Glomerular visceral epithelial cell (primary cell): ENCODE data around the gene ST3GAL2.
"Not testable (repeated sequence)": the region's sequence is repeated elsewhere in the genome, so short reads cannot be mapped to it uniquely, and the experiment has no call there.

Source experiments
- DNase-seq: peaks from one replicate; pipeline ENCODE4 v3.0.0-alpha.2; 2016; ENCODE audit errors: extremely low spot score

ST3GAL2 gene

DNA sequence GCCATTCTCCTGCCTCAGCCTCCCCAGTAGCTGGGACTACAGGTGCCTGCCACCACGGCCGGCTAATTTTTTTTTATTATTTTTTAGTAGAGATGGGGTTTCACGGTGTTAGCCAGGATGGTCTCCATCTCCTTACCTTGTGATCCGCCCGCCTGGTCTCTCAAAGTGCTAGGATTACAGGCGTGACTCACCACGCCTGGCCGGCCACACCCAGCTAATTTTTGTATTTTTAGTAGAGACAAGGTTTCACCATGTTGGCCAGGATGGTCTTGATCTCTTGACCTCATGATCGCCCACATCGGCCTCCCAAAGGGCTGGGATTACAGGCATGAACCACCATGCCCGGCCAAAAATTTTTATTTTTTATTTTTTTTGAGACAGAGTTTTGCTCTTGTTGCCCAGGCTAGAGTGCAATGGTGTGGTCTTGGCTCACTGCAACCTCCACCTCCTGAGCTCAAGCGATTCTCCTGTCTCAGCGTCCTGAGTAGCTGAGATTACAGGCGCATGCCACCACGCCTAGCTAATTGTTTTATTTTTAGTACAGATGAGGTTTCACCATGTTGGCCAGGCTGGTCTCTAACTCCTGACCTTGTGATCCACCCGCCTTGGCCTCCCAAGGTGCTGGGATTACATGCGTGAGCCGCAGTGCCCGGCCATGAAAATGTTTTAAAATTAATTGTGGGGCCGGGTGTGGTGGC lies 52.5 kb downstream of the ST3GAL2 start:
- DNase-seq: not testable (repeated sequence)

DNA sequence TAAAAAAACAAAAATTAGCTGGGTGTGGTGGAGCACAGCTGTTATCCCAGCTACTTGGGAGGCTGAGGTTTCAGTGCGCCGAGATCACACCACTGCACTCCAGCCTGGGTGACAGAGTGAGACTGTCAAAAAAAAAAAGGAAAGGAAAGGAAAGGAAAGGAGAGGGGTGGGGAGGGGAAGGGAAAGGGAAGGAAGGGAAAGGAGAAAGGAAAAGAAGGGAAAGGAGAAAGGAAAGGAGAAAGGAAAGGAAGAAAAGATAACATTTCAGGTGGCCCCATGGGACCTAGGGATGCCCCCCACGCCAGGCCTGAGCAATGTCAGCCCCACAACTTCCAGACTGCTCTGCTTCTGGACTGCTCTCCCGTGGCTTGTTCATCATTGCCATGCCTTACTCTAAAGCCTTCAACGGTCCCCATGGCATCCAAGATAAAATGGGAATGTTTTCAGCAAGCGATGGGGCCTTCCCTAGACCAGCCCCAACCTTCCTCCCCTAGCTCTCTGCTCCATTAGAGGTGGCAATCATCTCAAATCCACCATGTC lies 55.4 kb downstream of the ST3GAL2 start:
- no peak for DNase-seq

DNA sequence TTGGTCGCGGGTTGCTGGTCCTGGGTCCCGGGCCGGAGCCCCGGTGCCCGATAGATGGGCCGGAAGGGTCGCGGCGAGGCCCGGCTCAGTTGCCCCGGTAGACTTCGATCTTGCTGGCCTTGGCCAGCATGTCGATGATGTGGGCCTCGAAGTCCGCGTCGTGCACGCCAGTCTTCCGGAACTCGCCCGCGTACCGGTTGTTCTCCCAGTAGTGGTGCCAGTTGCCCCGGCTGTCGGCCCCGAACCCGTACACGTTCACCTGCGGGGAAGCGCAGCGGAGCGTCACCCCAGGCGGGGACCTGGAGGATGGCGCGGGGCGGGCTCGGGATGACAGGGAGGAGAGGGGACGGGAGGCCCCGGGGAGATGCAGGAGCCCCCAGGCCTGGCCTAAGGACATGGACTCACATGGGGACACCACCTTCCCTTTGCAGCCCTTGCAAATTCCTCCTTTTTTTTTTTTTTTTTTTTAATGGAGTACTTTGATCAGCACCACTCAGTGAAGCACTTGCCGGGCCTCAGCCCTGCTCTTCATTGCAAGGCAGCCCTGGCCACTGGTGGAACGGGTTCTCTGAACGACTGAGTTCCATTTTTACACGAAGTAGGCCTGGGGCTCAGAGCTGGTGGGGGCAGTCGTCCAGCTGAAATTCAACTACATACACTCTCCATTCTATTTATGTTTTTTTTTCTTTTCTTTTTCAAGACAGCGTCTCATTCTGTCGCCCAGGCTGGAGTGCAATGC lies 57.1 kb downstream of the ST3GAL2 start:
- no peak for DNase-seq

DNA sequence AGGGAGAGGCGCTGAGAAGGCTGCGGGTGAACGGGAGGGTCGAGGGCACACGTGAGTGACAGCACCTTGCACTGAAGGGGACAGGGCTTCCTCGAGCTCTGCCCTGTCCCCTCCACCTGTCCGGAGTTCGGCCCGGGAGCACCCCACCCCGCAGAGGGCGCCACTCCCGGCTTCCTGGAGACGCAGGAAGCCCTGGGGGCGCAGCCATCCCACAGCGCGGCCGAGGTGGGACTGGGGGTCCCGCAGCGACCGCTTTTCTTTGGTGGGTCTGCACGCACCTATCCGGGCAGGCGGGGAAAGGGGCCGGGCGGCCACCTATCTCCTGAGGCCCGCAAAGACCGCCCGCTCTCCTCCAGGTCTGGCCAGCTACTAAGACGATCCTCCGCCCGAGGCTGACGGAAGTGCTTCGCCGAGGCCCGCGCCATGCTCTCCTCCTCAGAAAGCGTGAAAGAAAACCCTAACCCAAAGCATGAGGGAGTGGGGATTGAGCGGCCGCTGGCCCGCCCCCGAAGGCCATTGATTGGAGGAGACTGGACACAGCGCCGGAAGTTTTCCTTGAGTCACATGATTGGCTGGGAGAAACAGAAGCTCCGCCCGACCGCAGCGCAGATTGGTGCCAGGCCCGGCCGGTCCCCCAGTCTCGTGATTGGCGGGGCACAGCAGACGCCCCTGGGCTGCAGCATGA lies 57.8 kb downstream of the ST3GAL2 start:
- DNase-seq: peak; percentile 96

DNA sequence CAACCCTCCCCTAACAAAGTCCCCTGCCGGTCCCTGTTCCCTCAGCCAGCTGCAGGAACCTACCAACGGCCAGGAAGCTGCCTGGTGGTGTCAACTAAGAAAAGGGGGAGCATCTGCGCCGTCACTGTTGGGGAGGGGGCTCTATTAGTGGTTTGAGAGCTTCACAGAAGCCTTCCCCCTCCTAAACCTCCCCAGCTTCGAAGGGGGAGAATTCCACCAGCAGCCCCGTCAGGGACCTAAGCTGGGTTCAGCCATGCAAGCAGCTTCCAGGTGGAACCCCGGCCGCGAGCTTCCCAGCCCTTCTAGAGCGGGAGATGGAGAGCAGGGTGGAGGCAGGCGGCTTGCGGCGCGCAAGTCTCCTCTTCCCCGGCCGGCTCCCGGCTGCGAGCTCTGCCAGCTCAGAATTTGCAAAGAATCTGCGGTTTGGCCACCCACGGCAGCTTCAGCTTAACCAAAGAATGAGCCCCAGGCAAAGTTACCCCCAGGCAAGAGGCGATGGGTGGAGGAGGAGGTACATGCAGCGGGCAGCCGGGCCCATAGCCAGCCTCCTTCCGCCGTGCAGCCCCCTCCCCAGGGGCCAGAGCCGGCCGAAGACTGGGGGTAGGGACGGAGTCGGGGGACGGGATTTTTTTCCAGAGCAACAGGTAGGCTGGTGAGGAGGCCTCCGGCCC lies 58.5 kb downstream of the ST3GAL2 start:
- peak; percentile 86 for DNase-seq

GRCh38 chr16:70378869-70379493 lies 59.9 kb downstream of the ST3GAL2 start:
- no peak for DNase-seq

- no peak for DNase-seq
These were observed 61.1 kb downstream of the ST3GAL2 start for GRCh38 chr16:70377782-70378181.

GRCh38 chr16:70375636-70376611 lies 63.0 kb downstream of the ST3GAL2 start:
- no peak for DNase-seq

GRCh38 chr16:70374213-70374612 lies 64.7 kb downstream of the ST3GAL2 start:
- DNase-seq: no peak

- DNase-seq: no peak
These were observed 65.8 kb downstream of the ST3GAL2 start for GRCh38 chr16:70372921-70373728.

DNA sequence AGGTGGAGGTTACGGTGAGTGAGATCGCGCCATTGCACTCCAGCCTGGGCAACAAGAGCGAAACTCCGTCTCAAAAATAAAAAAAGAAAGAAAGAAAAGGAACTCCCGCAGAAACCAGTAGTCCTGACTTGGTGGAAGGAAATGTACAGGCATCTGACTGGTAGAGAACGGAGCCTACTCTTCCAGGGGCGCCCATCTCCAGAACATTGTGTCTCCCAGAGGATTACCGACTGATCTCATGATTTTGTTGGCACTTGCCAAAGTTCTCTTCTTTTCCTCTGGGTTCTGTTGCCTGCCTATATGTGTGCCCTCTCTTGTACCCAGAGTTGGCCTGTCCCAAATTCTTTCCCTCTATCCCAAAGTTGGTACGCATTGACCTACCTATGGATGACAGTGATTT lies 68.0 kb downstream of the ST3GAL2 start:
- DNase-seq: no peak

GRCh38 chr16:70370145-70370544 lies 68.8 kb downstream of the ST3GAL2 start:
- not testable (repeated sequence) for DNase-seq

DNA sequence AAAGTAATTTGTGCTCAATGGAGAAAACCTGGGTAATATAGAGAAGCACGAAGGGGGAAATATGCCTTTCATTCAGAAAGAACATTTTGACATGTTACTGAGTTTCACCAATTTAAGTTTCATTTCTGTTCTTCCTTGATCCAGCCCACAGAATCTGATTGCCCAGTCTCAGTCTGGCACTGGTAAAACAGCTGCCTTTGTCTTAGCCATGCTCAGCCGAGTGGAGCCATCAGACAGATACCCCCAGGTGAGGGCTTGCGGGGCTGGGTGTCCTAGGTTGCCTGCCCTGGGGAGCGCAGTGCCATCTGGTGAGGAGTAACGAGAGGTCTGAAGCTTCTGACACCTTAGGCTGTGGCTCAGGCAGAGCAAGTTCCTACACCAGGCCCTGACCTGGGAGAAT lies 74.5 kb downstream of the ST3GAL2 start:
- no peak for DNase-seq

DNA sequence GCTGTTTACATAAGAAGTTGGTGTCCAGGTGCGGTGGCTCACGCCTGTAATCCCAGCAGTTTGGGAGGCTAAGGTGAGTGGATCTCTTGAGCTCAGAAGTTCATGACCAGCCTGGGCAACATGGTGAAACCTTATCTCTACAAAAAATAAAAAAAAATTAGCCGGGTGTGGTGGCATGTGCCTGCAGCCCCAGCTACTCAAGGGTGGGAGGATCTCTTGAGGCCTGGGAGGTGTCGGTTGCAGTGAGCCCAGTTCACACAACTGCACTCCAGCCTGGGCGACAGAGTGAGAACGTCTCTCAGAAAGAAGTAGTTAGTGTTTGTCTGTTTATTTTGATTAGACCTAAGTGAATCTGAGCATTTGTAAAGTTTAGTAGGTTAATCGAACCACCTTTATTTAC lies 79.3 kb downstream of the ST3GAL2 start:
- no peak for DNase-seq

GRCh38 chr16:70349783-70350182 lies 89.1 kb downstream of the ST3GAL2 start:
- DNase-seq: no peak

DNA sequence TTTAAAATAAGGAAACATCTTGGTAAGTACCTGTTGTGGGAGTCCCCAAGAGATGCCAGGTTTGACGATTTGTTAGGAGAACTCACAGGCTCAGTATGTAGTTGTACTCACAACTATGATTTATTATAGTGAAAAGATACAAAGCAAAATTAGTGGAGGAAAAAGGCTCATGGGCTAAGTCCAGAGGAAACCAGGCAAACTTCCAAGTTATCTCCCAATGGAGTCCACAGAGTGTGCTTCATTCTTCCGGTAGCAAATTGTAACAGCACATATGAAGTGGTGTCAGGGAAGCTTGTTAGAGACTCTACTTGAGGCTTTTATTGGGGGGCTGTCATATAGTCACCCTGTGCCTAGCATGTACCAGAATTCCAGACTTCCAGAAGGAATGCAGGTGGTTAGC lies 89.9 kb downstream of the ST3GAL2 start:
- no peak for DNase-seq

DNA sequence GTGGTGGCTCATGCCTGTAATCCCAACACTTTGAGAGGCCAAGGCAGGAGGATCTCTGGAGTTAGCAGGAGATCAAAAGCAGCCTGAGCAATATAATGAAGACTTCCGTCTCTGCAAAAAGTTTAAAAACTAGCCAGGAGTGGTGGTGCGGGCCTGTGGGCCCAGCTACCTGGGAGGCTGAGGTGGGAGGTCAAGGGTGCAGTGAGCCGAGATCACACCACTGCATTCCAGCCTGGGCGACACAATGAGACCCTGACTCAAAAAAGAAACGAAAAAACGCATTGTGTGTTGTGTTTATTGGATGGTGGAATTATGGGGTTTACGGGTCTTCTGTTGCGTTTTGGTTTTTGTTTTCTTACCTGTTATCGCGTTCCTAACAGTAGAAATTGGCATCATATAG lies 93.1 kb downstream of the ST3GAL2 start:
- no peak for DNase-seq

GRCh38 chr16:70342016-70342415 lies 96.9 kb downstream of the ST3GAL2 start:
- no peak for DNase-seq

DNA sequence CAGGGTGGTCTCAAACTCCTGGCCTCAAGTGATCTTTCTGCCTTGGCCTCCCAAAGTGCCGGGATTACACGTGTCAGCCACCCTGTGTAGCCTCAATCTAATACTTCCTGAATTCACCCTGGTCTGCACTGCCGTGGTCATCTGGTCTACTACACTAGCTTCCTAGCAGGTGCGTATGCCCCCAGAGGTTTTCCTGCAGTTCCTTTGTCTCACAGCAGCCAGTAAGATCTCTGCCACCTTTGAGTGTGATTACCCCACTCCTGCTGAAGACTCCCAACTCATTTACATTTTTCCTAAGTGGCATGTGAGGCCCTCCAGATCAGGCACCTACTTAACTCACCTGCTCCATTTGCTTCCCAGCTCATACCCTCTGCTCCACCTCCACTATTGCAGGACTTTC lies 97.3 kb downstream of the ST3GAL2 start:
- DNase-seq: no peak

- DNase-seq: no peak
These were observed 101.1 kb downstream of the ST3GAL2 start for GRCh38 chr16:70337814-70338213.
